Pons (tissue), 1 donor: Measurements from ENCODE around the gene STOX2.
A peak's percentile ranks its signal among the peaks of the same experiment; 100 is the strongest.

Experiments
- DNase-seq: peaks from one replicate; pipeline ENCODE4 v3.0.0-alpha.2; 2016; ENCODE audit warnings: low spot score

The STOX2 gene

DNA sequence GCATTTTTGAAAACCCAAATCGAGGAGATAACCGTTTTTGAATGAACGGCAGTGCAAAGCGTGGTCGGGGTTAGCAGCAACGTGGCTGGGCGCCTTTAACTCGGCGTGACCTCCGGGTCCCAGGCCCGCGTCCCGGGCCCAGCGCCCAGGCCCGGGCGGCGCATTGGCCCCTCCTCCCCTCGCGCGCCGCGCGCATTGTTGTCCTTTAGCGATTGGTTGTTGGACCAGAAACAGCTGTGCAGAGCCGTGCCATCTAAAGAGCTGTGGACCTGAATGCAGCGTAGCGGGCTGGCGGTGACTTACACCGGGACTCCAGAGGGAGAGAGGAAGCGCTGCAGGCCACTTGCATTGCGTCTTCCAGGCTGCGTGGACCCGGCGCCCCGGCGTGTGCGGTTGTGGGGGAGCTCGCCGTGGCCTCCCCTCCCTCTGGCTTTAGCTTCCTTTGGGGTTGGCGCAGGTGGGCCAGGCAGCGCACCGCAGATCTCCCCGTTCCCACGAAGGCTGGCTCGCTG is at the start of gene STOX2:
Gene STOX2 (plus strand): TSS at position 227 of the 512 bp plus-strand sequence. CDS start 1,484 bp downstream, outside the sequence.
- peak; percentile 86 for DNase-seq

GRCh38 chr4:183855323-183856190 is 49.5 kb upstream of the STOX2 start:
- DNase-seq, result no peak

DNA sequence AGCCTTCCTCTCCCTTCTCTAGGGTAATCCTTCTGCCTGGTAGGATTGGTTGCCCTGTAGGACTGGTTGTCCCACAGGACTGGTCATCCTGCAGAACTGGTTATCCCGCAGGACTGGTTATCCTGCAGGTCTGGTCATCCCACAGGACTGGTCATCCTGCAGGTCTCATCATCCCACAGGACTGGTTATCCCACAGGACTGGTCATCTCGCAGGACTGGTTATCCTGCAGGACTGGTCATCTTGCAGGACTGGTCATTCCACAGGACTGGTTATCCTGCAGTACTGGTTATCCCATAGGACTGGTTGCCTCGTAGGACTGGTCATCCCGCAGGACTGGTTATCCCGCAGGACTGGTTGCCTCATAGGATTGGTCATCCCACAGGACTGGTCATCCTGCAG is 48.1 kb upstream of the STOX2 start:
- no peak for DNase-seq

DNA sequence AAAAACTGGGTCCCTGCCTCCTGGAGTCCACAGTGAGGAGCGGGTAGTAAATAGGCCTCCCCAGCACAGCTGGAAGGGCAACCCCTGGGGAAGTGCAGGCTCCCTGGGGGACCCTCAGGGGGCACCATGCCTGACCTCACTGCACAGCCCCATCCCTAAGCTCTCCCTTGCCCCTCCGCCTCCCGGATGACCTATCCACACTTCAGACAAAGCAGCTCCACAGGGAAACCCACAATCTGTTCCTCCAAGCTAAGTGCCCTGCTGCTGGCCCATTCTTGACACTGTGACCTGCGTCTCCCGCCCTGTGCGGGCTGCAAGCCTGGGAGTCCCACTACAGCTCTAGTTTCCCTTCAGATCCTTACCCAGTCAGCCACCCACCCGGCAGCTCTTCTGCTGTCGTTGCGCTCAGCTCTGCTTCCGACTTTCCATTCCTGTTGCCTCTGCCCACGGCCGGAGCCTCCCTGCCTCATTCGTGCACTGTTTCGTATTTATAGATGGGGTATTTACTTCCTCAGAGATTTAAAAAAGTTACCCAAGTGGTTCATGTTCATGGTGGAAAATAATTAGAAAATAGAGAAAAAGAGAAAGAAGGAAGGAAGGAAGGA is 47.0 kb upstream of the STOX2 start:
- DNase-seq, result no peak

DNA sequence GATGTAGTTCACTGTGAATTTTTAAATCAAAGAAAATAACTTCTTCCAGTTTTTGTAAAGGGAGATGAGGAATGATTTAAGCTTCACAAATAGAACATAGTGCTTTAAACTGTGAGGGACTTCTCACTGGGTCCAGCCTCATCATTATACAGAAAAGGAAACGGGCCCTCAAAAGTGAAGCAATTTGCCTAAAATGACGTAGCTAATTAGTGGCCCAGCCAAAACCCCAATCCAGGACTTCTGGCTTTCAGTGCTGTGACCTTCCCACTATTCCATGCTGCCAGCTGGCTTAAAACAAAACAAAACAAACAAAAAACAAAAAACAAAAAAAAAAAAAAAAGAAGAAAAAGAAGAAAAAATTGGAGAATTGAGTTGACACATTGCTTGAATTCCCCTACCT is 45.0 kb upstream of the STOX2 start:
- DNase-seq, result no peak

GRCh38 chr4:183860731-183861130 is 44.4 kb upstream of the STOX2 start:
- DNase-seq, result no peak

DNA sequence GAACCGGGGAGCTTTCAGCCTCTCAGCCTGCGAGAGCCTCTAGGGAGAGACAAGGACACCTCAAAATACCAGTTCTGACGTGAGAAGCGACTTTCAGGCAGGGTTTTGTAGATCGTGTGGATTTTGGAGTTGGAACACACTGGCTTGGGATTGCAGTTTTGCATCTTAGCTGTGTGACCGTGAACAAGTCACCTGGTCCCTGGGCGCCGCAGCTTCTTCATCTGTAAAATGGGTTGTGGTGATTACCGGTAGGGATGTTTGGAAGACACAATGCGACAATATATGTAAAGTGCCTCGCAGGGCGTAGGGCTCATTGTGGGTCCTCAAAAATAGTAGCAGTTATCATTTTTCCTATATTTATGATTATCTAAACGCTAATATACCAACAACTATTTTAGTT is 43.7 kb upstream of the STOX2 start:
- DNase-seq, result no peak

GRCh38 chr4:183863155-183863825 is 41.8 kb upstream of the STOX2 start:
- DNase-seq, result no peak

DNA sequence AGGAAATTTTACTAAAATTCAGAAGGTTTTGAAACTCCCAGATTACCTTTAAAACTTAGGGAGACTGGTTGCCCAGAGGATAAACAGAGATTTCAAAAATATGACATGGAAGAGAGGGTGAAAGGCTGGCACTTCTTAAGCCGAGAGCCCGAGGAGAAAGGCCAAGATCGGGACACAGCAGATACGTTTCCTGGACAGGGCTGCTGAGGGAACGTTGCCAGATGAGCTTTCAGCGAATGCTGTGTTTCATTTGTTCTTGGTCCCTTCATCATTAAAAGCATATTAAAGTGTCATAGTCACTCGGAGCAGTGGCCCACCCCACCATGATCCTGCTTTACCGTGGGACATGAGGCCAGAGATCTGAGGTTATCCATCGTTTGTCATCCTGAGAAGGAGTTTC is 37.9 kb upstream of the STOX2 start:
- DNase-seq, result no peak

- DNase-seq, result no peak
Observed at GRCh38 chr4:183870997-183871396, 34.1 kb upstream of the STOX2 start.

GRCh38 chr4:183871581-183871980 is 33.5 kb upstream of the STOX2 start:
- no peak for DNase-seq

DNA sequence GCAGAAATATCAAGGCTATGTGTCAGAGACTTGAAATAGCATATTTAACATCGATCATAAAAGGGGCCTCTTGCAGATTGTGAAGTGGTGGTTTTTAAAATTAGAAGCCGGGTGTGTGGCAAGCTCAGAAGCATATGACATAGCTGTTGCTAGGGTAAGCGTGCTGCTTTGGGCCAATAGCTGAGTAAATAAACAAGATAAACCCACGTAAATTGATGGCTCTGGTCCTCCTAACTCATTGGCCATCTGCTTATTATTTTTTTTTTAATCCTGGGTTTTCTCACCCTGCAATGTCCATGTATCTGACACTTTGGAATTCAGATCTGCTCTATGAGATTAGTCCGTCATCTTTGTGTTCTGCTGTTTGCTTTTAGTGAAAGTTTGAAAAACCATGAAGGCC is 32.6 kb upstream of the STOX2 start:
- no peak for DNase-seq

DNA sequence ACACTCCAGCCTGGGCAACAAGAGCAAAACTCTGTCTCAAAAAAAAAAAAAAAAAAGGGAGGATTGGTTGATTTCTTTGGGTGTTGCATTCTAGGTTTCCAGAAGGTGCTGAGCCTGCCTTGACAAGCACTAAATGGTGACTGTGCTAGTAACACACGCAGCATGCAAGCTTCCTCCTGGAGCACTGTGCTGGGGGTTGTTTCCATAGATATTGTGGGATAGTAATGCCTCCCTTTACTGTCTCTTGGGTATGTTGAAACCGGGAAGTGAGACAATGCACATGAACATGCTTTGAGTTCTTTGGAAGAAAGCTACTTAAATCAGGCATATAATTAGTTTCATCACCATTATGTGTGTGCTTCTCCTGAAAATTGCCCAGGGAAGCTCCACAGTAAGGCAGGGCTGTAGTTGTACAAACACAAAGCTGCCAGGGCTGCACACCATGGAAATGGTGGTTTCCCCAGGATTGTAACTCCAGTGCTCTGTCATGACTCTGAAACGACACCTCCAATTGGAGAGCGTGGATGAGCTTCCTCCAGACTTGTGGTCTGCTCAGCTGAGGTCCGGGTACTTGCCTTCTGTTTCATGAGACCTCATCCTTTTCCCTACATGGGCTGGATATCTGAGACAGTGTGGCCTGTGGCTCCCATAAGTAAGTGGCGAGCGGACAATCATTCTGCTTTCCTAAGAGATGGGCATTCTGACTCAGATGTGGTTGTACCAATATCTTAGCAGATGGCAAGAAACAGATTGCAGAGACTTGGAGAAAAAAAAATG is 31.5 kb upstream of the STOX2 start:
- DNase-seq, result no peak

- no peak for DNase-seq
Observed at GRCh38 chr4:183875251-183875825, 29.8 kb upstream of the STOX2 start.

GRCh38 chr4:183876268-183876934 is 28.7 kb upstream of the STOX2 start:
- peak; percentile 46 for DNase-seq

GRCh38 chr4:183878251-183878970 is 26.7 kb upstream of the STOX2 start:
- DNase-seq, result no peak

GRCh38 chr4:183885205-183885720 is 19.8 kb upstream of the STOX2 start:
- no peak for DNase-seq

GRCh38 chr4:183887351-183887750 is 17.8 kb upstream of the STOX2 start:
- DNase-seq, result no peak

DNA sequence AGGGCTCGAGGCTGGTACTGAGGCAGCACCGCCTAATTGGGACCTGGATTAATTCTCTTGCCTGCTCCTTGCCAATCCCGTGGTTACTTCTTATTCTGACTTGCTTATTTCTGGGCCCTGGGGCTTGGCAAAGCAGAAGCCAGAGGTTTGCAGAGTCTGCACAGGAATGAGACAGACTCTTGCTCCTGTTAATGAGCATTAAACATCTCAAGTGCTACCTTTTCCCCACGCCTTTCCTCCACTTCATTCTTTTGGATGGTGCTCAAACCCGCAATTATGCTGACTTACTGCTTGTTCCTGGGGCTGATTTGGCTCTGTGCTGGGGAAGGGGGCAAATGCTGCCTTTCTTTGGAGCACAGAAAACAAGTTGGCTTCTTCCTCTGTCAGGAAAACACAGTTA is 16.5 kb upstream of the STOX2 start:
- no peak for DNase-seq

DNA sequence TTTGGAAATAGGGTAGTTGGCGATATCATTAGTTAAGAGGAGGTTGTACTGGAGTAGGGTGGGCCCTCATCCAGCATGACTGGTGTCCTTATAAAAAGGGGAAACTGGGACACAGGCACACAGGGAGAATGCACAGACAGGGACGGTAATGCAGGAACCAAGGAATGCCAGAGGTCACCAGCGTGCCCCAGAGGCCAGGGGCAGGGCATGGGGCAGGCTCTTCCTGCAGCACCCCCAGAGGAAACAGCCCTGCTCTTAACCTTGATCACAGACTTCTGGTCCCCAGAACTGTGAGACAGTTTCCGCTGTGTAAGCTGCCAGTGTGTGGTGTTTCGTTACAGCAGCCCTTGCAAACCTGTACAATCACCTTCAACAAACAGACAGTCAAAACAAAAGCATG is 15.9 kb upstream of the STOX2 start:
- DNase-seq, result no peak
